SU-DHL-6 (cell line): Measurements from ENCODE around the gene PRKACA.

ENCODE experiments used
- CTCF ChIP-seq: fragments of 200-600 bp; sonication (generic); IDR thresholded peaks from one replicate; pipeline ENCODE4 v1.5.1; 2017; ENCODE audit warnings: antibody characterized with exemption, mild to moderate bottlenecking, low read length, moderate library complexity; ENCODE audit not compliant: insufficient read depth, poor library complexity, severe bottlenecking
- EZH2phosphoT487 ChIP-seq: fragments of 200-600 bp; sonication (generic), shearing (Covaris generic); conservative IDR thresholded peaks from 2 replicates; pipeline ENCODE4 v1.6.1; 2018; ENCODE audit warnings: mild to moderate bottlenecking, antibody characterized with exemption, low read length, moderate library complexity, mixed read lengths

- TF ChIP-seq CTCF (no peak), EZH2phosphoT487 (no peak)
These were observed 21.2 kb upstream of the PRKACA start for GRCh38 chr19:14138576-14139265.
